ENCODE results near the gene IL1RAPL2. TPM values are rescaled to one million over a fixed set of nuclear protein-coding genes. Genes with fewer than 3 reads are reported as not detected.

Gene IL1RAPL2
- total and polyA plus RNA-seq, 4 donors: 2.0 TPM; not detected in 3

- H3K36me3 ChIP-seq (ENCODE audit: control insufficient read depth in 4 of 4, insufficient read depth in 4 of 4, low read length in 4 of 4): no peaks in the 10 kb centered on the region
- H3K4me1 ChIP-seq (ENCODE audit: control insufficient read depth in 5 of 5, insufficient read depth in 5 of 5, low read length in 5 of 5): no peaks in the 10 kb centered on the region
- no peak overlapping the region for H3K9ac ChIP-seq (ENCODE audit: insufficient read depth in 1 of 2, low read length in 2 of 2)
- H3K4me3 ChIP-seq: no peak overlapping the region
- WGBS, 2 donors: 50 to 67% methylated on average over 1 of the region's 1 CpG
- no peak overlapping the region for H3K27ac ChIP-seq (ENCODE audit: low read depth in 1 of 2, low read length in 1 of 2)
- no peak for ATAC-seq (ENCODE audit: insufficient read depth, low FRiP score)
- DNase-seq: no peak
- H3K9me3 ChIP-seq (ENCODE audit: control insufficient read depth in 4 of 4, insufficient read depth in 3 of 4, low read length in 3 of 4): peaks cover 0 to 4% (median 0%) of the 10 kb centered on the region in 4 donors
- peaks cover 0 to 31% (median 6%) of the 10 kb centered on the region in 3 donors for H3K27me3 ChIP-seq (ENCODE audit: control insufficient read depth in 3 of 3, insufficient read depth in 3 of 3, low read length in 2 of 3)
- no peak for TF ChIP-seq CTCF (IDR thresholded peaks at IDR 0.05; ENCODE audit: control extremely low read depth, extremely low read depth)
These were observed 406.7 kb downstream of the IL1RAPL2 start for GRCh38 chrX:104972737-104973136.

- no peak for TF ChIP-seq CTCF (IDR thresholded peaks at IDR 0.05; ENCODE audit: control extremely low read depth, extremely low read depth)
- Histone ChIP-seq H3K27ac (ENCODE audit: low read depth in 1 of 2, low read length in 1 of 2) (no peak overlapping the region), H3K9ac (ENCODE audit: insufficient read depth in 1 of 2, low read length in 2 of 2) (no peak overlapping the region), H3K4me3 (no peak overlapping the region), H3K27me3 (ENCODE audit: control insufficient read depth in 3 of 3, insufficient read depth in 3 of 3, low read length in 2 of 3) (peaks cover 0 to 49% (median 18%) of the 10 kb centered on the region in 3 donors), H3K36me3 (ENCODE audit: control insufficient read depth in 4 of 4, insufficient read depth in 4 of 4, low read length in 4 of 4) (no peaks in the 10 kb centered on the region), H3K9me3 (ENCODE audit: control insufficient read depth in 4 of 4, insufficient read depth in 3 of 4, low read length in 3 of 4) (no peaks in the 10 kb centered on the region), H3K4me1 (ENCODE audit: control insufficient read depth in 5 of 5, insufficient read depth in 5 of 5, low read length in 5 of 5) (no peaks in the 10 kb centered on the region)
- ATAC-seq (ENCODE audit: insufficient read depth, low FRiP score) (no peak), DNase-seq (no peak)
These were observed 421.1 kb downstream of the IL1RAPL2 start for GRCh38 chrX:104987063-104987462.

GRCh38 chrX:104988038-104988437 lies 422.0 kb downstream of the IL1RAPL2 start:
- H3K36me3 ChIP-seq (ENCODE audit: control insufficient read depth in 4 of 4, insufficient read depth in 4 of 4, low read length in 4 of 4): no peaks in the 10 kb centered on the region
- TF ChIP-seq CTCF (IDR thresholded peaks at IDR 0.05; ENCODE audit: control extremely low read depth, extremely low read depth): no peak
- ATAC-seq (ENCODE audit: insufficient read depth, low FRiP score): no peak
- no peaks in the 10 kb centered on the region for H3K9me3 ChIP-seq (ENCODE audit: control insufficient read depth in 4 of 4, insufficient read depth in 3 of 4, low read length in 3 of 4)
- no peak overlapping the region for H3K9ac ChIP-seq (ENCODE audit: insufficient read depth in 1 of 2, low read length in 2 of 2)
- H3K4me1 ChIP-seq (ENCODE audit: control insufficient read depth in 5 of 5, insufficient read depth in 5 of 5, low read length in 5 of 5): no peaks in the 10 kb centered on the region
- no peak overlapping the region for H3K27ac ChIP-seq (ENCODE audit: low read depth in 1 of 2, low read length in 1 of 2)
- H3K4me3 ChIP-seq: no peak overlapping the region
- DNase-seq: no peak
- H3K27me3 ChIP-seq (ENCODE audit: control insufficient read depth in 3 of 3, insufficient read depth in 3 of 3, low read length in 2 of 3): peaks cover 0 to 50% (median 22%) of the 10 kb centered on the region in 3 donors

- H3K9me3 ChIP-seq (ENCODE audit: control insufficient read depth in 4 of 4, insufficient read depth in 3 of 4, low read length in 3 of 4): no peaks in the 10 kb centered on the region
- no peaks in the 10 kb centered on the region for H3K36me3 ChIP-seq (ENCODE audit: control insufficient read depth in 4 of 4, insufficient read depth in 4 of 4, low read length in 4 of 4)
- ATAC-seq (ENCODE audit: insufficient read depth, low FRiP score): no peak
- no peak overlapping the region for H3K27ac ChIP-seq (ENCODE audit: low read depth in 1 of 2, low read length in 1 of 2)
- H3K4me3 ChIP-seq: no peak overlapping the region
- no peak overlapping the region for H3K9ac ChIP-seq (ENCODE audit: insufficient read depth in 1 of 2, low read length in 2 of 2)
- peaks cover 0 to 48% (median 20%) of the 10 kb centered on the region in 3 donors for H3K27me3 ChIP-seq (ENCODE audit: control insufficient read depth in 3 of 3, insufficient read depth in 3 of 3, low read length in 2 of 3)
- no peak for TF ChIP-seq CTCF (IDR thresholded peaks at IDR 0.05; ENCODE audit: control extremely low read depth, extremely low read depth)
- H3K4me1 ChIP-seq (ENCODE audit: control insufficient read depth in 5 of 5, insufficient read depth in 5 of 5, low read length in 5 of 5): no peaks in the 10 kb centered on the region
- no peak for DNase-seq
These were observed 429.5 kb downstream of the IL1RAPL2 start for GRCh38 chrX:104995546-104995945.

All from lung (tissue), 12 donors.